SJCRH30 (cell line): ENCODE measurements around the gene ATG2A. TPM values are rescaled to one million over a fixed set of nuclear protein-coding genes. Genes with fewer than 3 reads are reported as not detected.

Experiments
- DNase-seq, 2 experiments: peaks; one replicate each; pipeline ENCODE4 v3.0.0-alpha.2; 2015 to 2020
- H3K27ac ChIP-seq: fragments of 250-450 bp; sonication (Bioruptor Pico); 2 replicates; pipeline ENCODE4 v1.5.1; 2020; ENCODE audit warnings: mild to moderate bottlenecking, moderate library complexity
- H3K27me3 ChIP-seq: fragments of 250-450 bp; sonication (Bioruptor Pico); 2 replicates; pipeline ENCODE4 v1.5.1; 2020; ENCODE audit warnings: mild to moderate bottlenecking, moderate library complexity
- H3K36me3 ChIP-seq: fragments of 250-450 bp; sonication (Bioruptor Pico); 2 replicates; pipeline ENCODE4 v1.5.1; 2020; ENCODE audit warnings: mild to moderate bottlenecking, moderate library complexity
- H3K4me1 ChIP-seq: fragments of 250-450 bp; sonication (Bioruptor Pico); 2 replicates; pipeline ENCODE4 v1.5.1; 2020; ENCODE audit warnings: mild to moderate bottlenecking, moderate library complexity
- H3K4me3 ChIP-seq: fragments of 250-450 bp; sonication (Bioruptor Pico); 2 replicates; pipeline ENCODE4 v1.5.1; 2020; ENCODE audit warnings: mild to moderate bottlenecking, moderate library complexity
- H3K9me3 ChIP-seq: fragments of 250-450 bp; sonication (Bioruptor Pico); replicated peaks from 2 replicates; pipeline ENCODE4 v1.5.1; 2020; ENCODE audit warnings: mild to moderate bottlenecking, moderate library complexity
- total RNA-seq: library from RNA; depleted of rRNA; stranded (reverse); fragments of >200 nt; shearing (Covaris generic); gene quantifications from 2 replicates; pipeline ENCODE4 v1.2.3, GENCODE V29; 2014

The ATG2A gene
- total RNA-seq, 1 experiment from 2014 or later, result 7.4 TPM

GRCh38 chr11:64867748-64868462 lies 49.1 kb downstream of the ATG2A start:
- Histone ChIP-seq H3K4me3 (no peak overlapping the region), H3K36me3 (peaks cover 10% of the 10 kb centered on the region; the same call in 1 of the 2 replicates), H3K9me3 (no peaks in the 10 kb centered on the region), H3K27ac (peak overlapping the region; percentile 83), H3K27me3 (no peaks in the 10 kb centered on the region), H3K4me1 (peaks cover 80% of the 10 kb centered on the region)
- DNase-seq, result no peak

- H3K4me1 ChIP-seq, result peaks cover 84% of the 10 kb centered on the region
Observed at GRCh38 chr11:64866173-64866491, 50.9 kb downstream of the ATG2A start.

GRCh38 chr11:64865286-64866172 lies 51.5 kb downstream of the ATG2A start:
- Histone ChIP-seq H3K27ac (peak overlapping the region; percentile 84), H3K4me3 (no peak overlapping the region), H3K36me3 (0 out of 2 replicates have a peak, but pooled peaks cover 3% of the 10 kb centered on the region), H3K9me3 (no peaks in the 10 kb centered on the region), H3K4me1 (peaks cover 79% of the 10 kb centered on the region), H3K27me3 (no peaks in the 10 kb centered on the region)
- DNase-seq, result no peak

More at GRCh38 chr11:64866173-64866491, 50.9 kb downstream of the ATG2A start:
- Histone ChIP-seq H3K4me3 (no peak overlapping the region), H3K9me3 (no peaks in the 10 kb centered on the region), H3K36me3 (0 out of 2 replicates have a peak, but pooled peaks cover 3% of the 10 kb centered on the region), H3K27ac (no peak overlapping the region), H3K27me3 (no peaks in the 10 kb centered on the region)
- DNase-seq, result no peak

- Histone ChIP-seq H3K36me3 (peaks cover 6% of the 10 kb centered on the region; the same call in 1 of the 2 replicates), H3K4me1 (peaks cover 71% of the 10 kb centered on the region), H3K4me3 (peak overlapping the region; percentile 25; the same call in 1 of the 2 replicates), H3K9me3 (no peaks in the 10 kb centered on the region), H3K27ac (peak overlapping the region; percentile 84), H3K27me3 (no peaks in the 10 kb centered on the region)
- DNase-seq, result peak; percentile 82 to 83
Observed at GRCh38 chr11:64864473-64865285, 52.3 kb downstream of the ATG2A start.

- Histone ChIP-seq H3K9me3 (no peaks in the 10 kb centered on the region), H3K27me3 (no peaks in the 10 kb centered on the region), H3K4me3 (peak overlapping the region; percentile 25), H3K4me1 (peaks cover 71% of the 10 kb centered on the region), H3K36me3 (peaks cover 11% of the 10 kb centered on the region; the same call in 1 of the 2 replicates), H3K27ac (peak overlapping the region; percentile 84)
- DNase-seq, result no peak
Observed at GRCh38 chr11:64864135-64864472, 52.9 kb downstream of the ATG2A start.

GRCh38 chr11:64863391-64864060 lies 53.5 kb downstream of the ATG2A start:
- Histone ChIP-seq H3K27me3 (no peaks in the 10 kb centered on the region), H3K36me3 (peaks cover 13% of the 10 kb centered on the region; the same call in 1 of the 2 replicates), H3K9me3 (no peaks in the 10 kb centered on the region), H3K4me1 (peaks cover 73% of the 10 kb centered on the region), H3K27ac (peak overlapping the region; percentile 84), H3K4me3 (peak overlapping the region; percentile 25)
- DNase-seq, result peak in 1 of 2 experiments; percentile 71

- Histone ChIP-seq H3K4me1 (peaks cover 72% of the 10 kb centered on the region), H3K9me3 (no peaks in the 10 kb centered on the region), H3K36me3 (peaks cover 13% of the 10 kb centered on the region; the same call in 1 of the 2 replicates), H3K4me3 (peak overlapping the region; percentile 25), H3K27ac (peak overlapping the region; percentile 84), H3K27me3 (no peaks in the 10 kb centered on the region)
- DNase-seq, result peak; percentile 57 to 73
Observed at GRCh38 chr11:64862987-64863390, 54.0 kb downstream of the ATG2A start.

GRCh38 chr11:64861227-64861975 lies 55.6 kb downstream of the ATG2A start:
- Histone ChIP-seq H3K9me3 (no peaks in the 10 kb centered on the region), H3K36me3 (peaks cover 21% of the 10 kb centered on the region; the same call in 1 of the 2 replicates), H3K27me3 (no peaks in the 10 kb centered on the region), H3K4me3 (no peak overlapping the region), H3K4me1 (peaks cover 80% of the 10 kb centered on the region), H3K27ac (no peak overlapping the region)
- DNase-seq, result no peak

GRCh38 chr11:64859542-64860414 lies 57.2 kb downstream of the ATG2A start:
- Histone ChIP-seq H3K27me3 (no peaks in the 10 kb centered on the region), H3K4me3 (no peak overlapping the region), H3K9me3 (no peaks in the 10 kb centered on the region), H3K36me3 (peaks cover 25% of the 10 kb centered on the region; the same call in 1 of the 2 replicates), H3K4me1 (peaks cover 83% of the 10 kb centered on the region), H3K27ac (no peak overlapping the region)
- DNase-seq, result no peak

- Histone ChIP-seq H3K4me3 (no peak overlapping the region), H3K27ac (peak overlapping the region; percentile 43), H3K36me3 (peaks cover 30% of the 10 kb centered on the region; the same call in 1 of the 2 replicates), H3K27me3 (no peaks in the 10 kb centered on the region), H3K9me3 (no peaks in the 10 kb centered on the region), H3K4me1 (peaks cover 79% of the 10 kb centered on the region)
- peak; percentile 80 to 82 for DNase-seq
Observed at GRCh38 chr11:64858467-64859263, 58.3 kb downstream of the ATG2A start.

- H3K36me3 ChIP-seq, result peaks cover 38% of the 10 kb centered on the region; the same call in 1 of the 2 replicates
- no peaks in the 10 kb centered on the region for H3K27me3 ChIP-seq
- no peak overlapping the region for H3K4me3 ChIP-seq
- H3K9me3 ChIP-seq, result no peaks in the 10 kb centered on the region
- no peak for DNase-seq
- H3K27ac ChIP-seq, result peak overlapping the region; percentile 73
- peaks cover 68% of the 10 kb centered on the region for H3K4me1 ChIP-seq
Observed at GRCh38 chr11:64857485-64857884, 59.5 kb downstream of the ATG2A start.
